Measurements from ENCODE around the gene MYO3B. TPM values are rescaled to one million over a fixed set of nuclear protein-coding genes. Genes with fewer than 3 reads are reported as not detected.
"Not testable (repeated sequence)": the region's sequence is repeated elsewhere in the genome, so short reads cannot be mapped to it uniquely, and the experiment has no call there.

MYO3B gene
- total RNA-seq, 1 experiment from 2014 or later, result not detected

GRCh38 chr2:170468557-170468956 is 290.6 kb downstream of the MYO3B start:
- DNase-seq (ENCODE audit: low read depth), result no peak

GRCh38 chr2:170472498-170472897 is 294.6 kb downstream of the MYO3B start:
- not testable (repeated sequence) for DNase-seq (ENCODE audit: low read depth)

DNA sequence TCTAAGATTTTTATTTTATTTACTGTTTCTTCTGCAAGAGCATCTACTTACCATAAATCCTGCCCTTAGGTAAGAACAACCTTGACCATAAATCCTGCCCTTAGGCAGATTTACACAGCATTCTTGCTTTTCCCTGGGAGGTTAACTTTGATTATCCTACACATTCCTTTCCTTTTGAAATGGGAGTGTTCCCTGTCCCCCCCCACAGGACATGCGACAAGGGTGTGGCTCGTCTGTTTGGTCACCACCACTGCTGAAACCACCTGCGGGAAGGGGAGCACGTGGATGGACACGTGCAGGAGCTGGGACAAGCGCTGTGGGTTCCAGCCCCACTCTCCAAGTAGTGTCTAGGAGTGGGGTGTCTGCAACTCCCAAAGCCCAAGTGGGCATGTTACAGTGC is 297.9 kb downstream of the MYO3B start:
- peak; percentile 7 for DNase-seq (ENCODE audit: low read depth)

DNA sequence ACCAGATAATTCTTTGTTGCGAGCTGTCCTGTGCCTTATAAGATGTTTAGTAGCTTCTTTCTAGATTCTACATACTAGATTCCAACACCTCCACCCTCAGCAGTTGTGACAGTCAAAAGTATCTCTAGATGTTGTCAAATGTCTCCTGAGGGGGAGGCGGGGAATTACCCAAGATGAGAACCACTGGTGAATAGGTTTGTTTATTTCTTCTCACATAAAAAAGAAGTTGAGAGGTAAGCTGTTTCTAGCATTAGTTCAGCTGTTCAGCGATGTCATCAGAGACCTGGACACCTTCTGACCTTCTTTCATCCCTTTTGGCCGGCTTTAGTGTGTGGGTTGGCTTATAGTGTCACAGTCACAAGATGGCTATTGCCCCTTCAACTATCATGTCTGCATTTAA is 299.7 kb downstream of the MYO3B start:
- DNase-seq (ENCODE audit: low read depth), result no peak

GRCh38 chr2:170481201-170481600 is 303.3 kb downstream of the MYO3B start:
- no peak for DNase-seq (ENCODE audit: low read depth)

- DNase-seq (ENCODE audit: low read depth), result no peak
These were observed 306.6 kb downstream of the MYO3B start for GRCh38 chr2:170484552-170484951.

GRCh38 chr2:170485254-170486026 is 307.5 kb downstream of the MYO3B start:
- DNase-seq (ENCODE audit: low read depth), result no peak

GRCh38 chr2:170486730-170487129 is 308.8 kb downstream of the MYO3B start:
- DNase-seq (ENCODE audit: low read depth), result no peak

- DNase-seq (ENCODE audit: low read depth), result no peak
These were observed 310.9 kb downstream of the MYO3B start for GRCh38 chr2:170488807-170489206.

DNA sequence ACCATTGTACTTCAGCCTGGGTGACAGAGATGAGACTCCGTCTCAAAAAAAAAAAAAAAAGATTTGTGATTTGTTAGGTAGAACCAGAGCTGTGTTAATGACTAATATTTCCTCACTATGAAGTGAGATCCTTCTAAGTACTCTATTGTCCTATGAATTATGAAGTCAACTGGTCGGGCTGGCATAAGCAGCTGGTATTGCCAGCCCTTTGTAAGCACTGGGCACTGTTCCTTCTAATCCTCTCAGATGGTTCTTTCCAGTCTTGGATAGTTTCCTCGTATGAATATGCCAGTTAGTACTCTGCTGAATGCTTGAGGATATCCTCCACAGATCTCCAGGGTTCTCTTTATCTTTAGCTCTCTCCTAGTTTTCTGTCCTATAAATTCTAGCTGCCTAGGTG is 314.1 kb downstream of the MYO3B start:
- no peak for DNase-seq (ENCODE audit: low read depth)

- peak; percentile 64 for DNase-seq (ENCODE audit: low read depth)
These were observed 315.6 kb downstream of the MYO3B start for GRCh38 chr2:170493426-170494097.

DNA sequence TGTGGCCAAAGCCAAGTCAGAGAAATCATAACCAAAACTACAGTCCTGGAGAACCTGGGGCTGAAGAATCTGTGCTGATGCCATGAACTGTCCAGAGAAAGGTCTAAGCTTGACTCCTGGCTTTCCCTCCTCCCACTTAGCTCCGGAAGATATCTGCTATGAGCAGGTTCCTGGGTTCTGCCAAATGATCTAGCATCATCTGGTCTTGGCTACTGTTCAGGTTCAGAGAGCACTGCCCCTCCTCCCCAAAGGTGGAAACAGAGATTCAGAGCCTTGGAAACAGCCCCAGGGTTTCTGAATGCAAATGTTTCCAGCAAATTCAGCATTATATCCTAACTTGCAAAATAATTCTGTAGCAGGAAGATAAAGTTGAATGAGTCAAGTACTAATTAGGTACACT is 317.9 kb downstream of the MYO3B start:
- DNase-seq (ENCODE audit: low read depth), result no peak

DNA sequence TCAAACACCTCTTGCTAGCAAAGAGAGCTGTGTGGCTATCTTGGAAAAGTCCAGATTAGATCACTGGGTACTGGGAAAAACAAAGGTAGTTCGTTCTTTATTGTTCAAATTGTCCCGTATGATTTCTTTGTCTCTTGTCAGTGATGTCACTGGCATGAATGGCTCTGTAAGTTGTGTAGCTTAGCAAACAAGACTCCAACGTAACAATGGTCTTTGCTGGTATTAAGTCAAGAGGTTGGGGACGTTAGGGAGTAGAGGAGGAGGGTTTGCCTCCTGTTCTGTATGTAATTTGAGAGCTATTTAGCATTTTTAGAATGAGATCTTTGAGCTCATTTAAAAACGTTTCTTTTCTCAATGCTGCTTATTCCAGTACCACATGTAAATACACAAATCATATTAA is 320.7 kb downstream of the MYO3B start:
- DNase-seq (ENCODE audit: low read depth), result no peak

GRCh38 chr2:170500104-170500503 is 322.2 kb downstream of the MYO3B start:
- no peak for DNase-seq (ENCODE audit: low read depth)

GRCh38 chr2:170500770-170501169 is 322.8 kb downstream of the MYO3B start:
- no peak for DNase-seq (ENCODE audit: low read depth)

- DNase-seq (ENCODE audit: low read depth), result no peak
These were observed 323.6 kb downstream of the MYO3B start for GRCh38 chr2:170501421-170502043.

DNA sequence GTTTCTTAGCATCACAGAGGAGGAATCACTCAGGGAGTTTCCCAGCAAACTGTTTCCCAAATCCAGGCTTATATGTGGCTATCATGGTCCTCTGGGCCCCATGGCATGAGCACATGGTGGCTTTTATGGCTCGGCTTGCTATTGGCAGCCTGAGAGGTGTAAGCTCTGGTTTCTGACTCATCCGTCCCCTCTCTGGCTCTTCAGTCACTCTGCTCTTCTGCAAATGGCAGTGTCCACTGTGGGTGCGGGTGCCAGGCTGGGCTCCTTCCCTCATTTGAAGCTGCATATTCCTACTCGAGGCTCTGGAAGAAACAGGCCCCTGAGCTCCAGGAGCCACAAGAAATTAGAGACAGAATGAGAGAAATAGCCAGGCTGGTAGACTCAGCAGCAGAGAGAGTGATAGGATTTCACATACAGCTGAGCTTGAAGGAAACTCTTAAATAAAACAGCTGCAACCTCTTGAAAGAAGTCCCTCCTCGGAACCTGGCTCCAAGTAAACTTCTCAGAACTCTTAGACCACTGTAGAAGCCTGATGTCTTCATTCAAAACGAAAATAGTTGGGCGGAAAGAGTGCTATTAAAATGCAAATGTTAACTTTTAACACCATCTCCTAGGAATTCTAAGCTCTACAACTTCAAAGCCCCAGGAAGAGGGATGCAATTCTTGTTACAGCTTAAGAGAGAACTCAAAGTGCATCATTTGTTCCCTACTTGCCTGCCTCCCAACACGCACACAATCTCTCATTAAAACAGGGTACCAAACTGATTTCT is 324.6 kb downstream of the MYO3B start:
- no peak for DNase-seq (ENCODE audit: low read depth)

DNA sequence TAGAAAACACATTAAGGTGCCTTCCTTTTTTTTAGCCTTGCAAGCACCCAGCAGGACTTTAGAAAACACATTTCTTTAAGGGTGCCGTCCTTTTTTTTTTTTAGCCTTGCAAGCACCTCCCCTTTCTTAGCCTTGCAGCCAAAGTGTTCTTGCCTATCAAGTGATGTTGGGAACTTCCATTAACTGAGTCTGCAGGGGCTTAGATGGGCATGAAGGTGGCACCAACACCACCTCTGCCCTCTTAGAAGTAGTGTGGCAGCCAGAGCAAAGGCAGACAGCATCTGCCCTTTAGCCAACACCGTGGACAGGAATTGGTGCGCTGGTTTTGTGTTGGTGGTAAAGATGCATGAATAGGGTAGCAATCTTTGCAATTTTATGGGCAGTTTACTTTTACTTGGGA is 325.6 kb downstream of the MYO3B start:
- DNase-seq (ENCODE audit: low read depth), result no peak

GRCh38 chr2:170503971-170504809 is 326.2 kb downstream of the MYO3B start:
- DNase-seq (ENCODE audit: low read depth), result no peak

DNA sequence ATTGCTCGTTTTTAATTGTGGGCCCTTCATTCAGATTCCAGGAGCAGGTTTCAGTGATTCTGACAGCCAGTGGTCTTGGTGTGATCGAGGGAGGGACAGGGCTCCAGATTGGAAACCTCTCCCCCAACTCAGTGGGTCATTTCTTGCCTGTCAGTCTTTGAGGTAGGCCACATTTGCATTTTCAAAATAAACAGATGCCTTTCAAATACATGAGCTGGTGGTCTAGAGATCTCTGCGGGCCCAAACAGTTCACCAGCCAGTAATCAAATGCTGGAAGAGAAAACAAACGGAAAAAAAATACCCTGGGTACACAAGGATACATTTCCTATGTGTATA is 326.8 kb downstream of the MYO3B start:
- no peak for DNase-seq (ENCODE audit: low read depth)

- DNase-seq (ENCODE audit: low read depth), result no peak
These were observed 327.8 kb downstream of the MYO3B start for GRCh38 chr2:170505631-170506275.

All from M059J (cell line).